ENCODE measurements around the gene MCF2L. TPM values are rescaled to one million over a fixed set of nuclear protein-coding genes. Genes with fewer than 3 reads are reported as not detected.

Gene MCF2L
- total and polyA plus RNA-seq, 9 of the 15 experiments (the other 6 are each of a cell fraction or from before 2014, with no cell fraction given): 0.05 to 0.25 (median 0.18) TPM; not detected in 5

GRCh38 chr13:113084943-113085540, 116.0 kb downstream of the MCF2L start:
- intact Hi-C loops (cut with micrococcal nuclease): no loop called here
- H3K79me2 ChIP-seq (ENCODE audit: control insufficient read depth, insufficient read depth, low read length): no peaks in the 10 kb centered on the region
- ChIA-PET POLR2A (no interaction called here), CTCF (ENCODE audit: low intra/inter-chr PET ratio) (no interaction called here)
- no peak overlapping the region for H3K27ac ChIP-seq (ENCODE audit: extremely low read depth, low read depth, low read length)
- ATAC-seq: no peak
- H3K4me1 ChIP-seq (replicated peaks in 1 of 2; ENCODE audit: control insufficient read depth in 2 of 2, insufficient read depth in 2 of 2, low read length in 2 of 2): peaks cover 0 to 14% of the 10 kb centered on the region in 2 experiments; a peak in 2 of 5 replicates
- in situ Hi-C loops (cut with MboI): no loop called here
- no peaks in the 10 kb centered on the region for H3K9me1 ChIP-seq (ENCODE audit: control insufficient read depth, insufficient read depth, low read length)
- H3K9me3 ChIP-seq (replicated peaks; ENCODE audit: control insufficient read depth, insufficient read depth, low read depth, low read length): no peaks in the 10 kb centered on the region
- no TSS peak for BruUV-seq (replicated peaks)
- no peak for DNase-seq (ENCODE audit: extremely low read depth in 1 of 4, low spot score in 3 of 4)
- peaks cover 18 to 70% of the 10 kb centered on the region in 2 experiments for H3K27me3 ChIP-seq (ENCODE audit: control insufficient read depth in 2 of 2, insufficient read depth in 2 of 2, low read length in 2 of 2)
- no peak overlapping the region for H3K4me2 ChIP-seq (ENCODE audit: insufficient read depth, low read length)
- no peak overlapping the region for H3K4me3 ChIP-seq
- WGBS (ENCODE audit: insufficient coverage, low coverage, missing lambda C conversion rate): 0% methylated on average over 15 of the region's 24 CpGs
- H4K20me1 ChIP-seq (replicated peaks; ENCODE audit: control insufficient read depth, insufficient read depth, low read length): peaks cover 15% of the 10 kb centered on the region
- H2AFZ ChIP-seq (ENCODE audit: low read depth, low read length): no peak overlapping the region
- H3K36me3 ChIP-seq (ENCODE audit: control insufficient read depth, insufficient read depth, low read length): no peaks in the 10 kb centered on the region
- FAIRE-seq: no peak
- H3K9ac ChIP-seq (ENCODE audit: insufficient read depth in 1 of 2, low read depth in 2 of 2, low read length in 2 of 2): no peak overlapping the region
- TF ChIP-seq XRCC3 (IDR thresholded peaks at IDR 0.05) (no peak), ZNF239 (CRISPR knock-in tag; IDR thresholded peaks at IDR 0.05) (no peak), SMARCA4 (IDR thresholded peaks at IDR 0.05) (no peak), BRCA1 (IDR thresholded peaks at IDR 0.05) (no peak), BRCA1 (CRISPR knock-in tag; IDR thresholded peaks at IDR 0.05) (no peak), IRF9 (tag; IDR thresholded peaks at IDR 0.05) (no peak), ZNF77 (CRISPR knock-in tag; IDR thresholded peaks at IDR 0.05) (no peak), RBM25 (IDR thresholded peaks at IDR 0.05; ENCODE audit: low read depth, low read length, severe bottlenecking) (no peak), MAZ (CRISPR knock-in tag; conservative IDR thresholded peaks at IDR 0.05 in 1 of 2, IDR thresholded peaks at IDR 0.05 in 1 of 2) (no peak), THAP7 (CRISPR knock-in tag; IDR thresholded peaks at IDR 0.05) (no peak)

Data from K562 (cell line).